Measurements from ENCODE around the gene IRS2. TPM values are rescaled to one million over a fixed set of nuclear protein-coding genes. Genes with fewer than 3 reads are reported as not detected.

Gene IRS2
- 12.6 and 15.3 TPM in 2 replicates for total RNA-seq

GRCh38 chr13:109786457-109787134 is at the start of gene IRS2:
Gene IRS2 (minus strand): TSS chr13:109786583. CDS start chr13:109786053, 530 bp downstream.

